ENCODE data around the gene LRRC70.
"Not testable (repeated sequence)": the region's sequence is repeated elsewhere in the genome, so short reads cannot be mapped to it uniquely, and the experiment has no call there.

The LRRC70 gene

DNA sequence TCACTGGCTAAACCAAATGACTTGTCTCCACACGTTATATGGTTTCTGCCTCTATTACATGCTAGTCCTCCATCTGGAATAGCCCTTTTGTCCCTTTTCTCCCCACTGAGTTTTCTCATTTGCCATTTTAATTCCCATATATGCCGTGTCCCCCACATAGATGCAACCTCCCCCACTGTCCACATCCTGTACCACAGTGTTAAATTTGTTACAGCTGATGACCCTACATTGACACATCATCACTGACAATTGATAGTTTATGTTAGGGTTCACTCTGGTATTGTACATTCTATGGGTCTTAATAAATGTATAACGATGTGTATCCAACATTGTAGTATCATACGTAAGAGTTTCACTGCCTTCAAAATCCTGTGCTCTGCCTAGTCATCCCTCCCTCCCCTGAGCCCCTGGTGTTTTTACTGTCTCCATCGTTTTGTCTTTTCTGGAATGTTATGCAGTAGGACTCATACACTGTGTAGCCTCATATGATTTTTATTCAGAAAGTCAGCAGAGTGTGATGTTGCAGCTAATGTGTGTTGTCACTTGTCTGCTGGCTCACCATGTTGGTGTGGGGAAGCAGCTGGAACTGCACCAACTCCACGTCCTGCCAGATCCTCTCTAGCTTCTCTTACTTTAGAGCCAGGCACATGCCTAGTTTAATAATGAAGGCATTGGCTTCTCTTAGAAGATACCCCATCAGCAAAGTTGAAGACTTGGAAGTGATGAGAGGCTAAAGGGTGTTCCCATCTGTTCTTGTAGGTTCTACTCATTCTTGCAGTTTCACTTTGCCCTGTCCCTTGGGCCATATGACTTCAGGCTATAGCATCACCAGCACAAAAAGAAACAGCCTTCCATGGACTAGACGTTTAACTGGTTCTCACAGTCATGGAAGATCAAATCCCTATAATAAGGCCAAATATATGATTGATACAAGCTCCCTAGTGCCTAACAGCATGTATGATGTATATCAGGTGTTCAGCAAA is 30.2 kb downstream of the LRRC70 start:
- no peak for DNase-seq

DNA sequence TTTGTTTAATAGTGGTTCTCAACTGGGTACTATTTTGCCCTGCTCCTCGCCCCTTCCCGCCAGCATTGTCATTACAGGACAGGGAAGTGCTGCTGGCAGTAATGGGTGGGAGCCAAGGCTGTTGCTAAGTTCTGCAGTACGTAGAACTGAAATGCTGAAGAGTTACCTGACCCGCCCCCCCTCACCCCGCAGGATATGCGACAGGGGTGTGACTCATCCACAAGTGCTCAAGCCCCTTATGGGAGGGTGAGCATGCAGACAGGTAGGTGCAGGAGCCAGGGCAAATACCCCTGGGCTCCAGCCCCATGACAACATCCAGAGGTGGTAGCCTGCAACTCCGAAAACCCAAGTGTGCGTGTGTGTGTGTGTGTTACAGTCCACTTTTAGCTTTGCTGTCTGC is 35.7 kb downstream of the LRRC70 start:
- no peak for DNase-seq

DNA sequence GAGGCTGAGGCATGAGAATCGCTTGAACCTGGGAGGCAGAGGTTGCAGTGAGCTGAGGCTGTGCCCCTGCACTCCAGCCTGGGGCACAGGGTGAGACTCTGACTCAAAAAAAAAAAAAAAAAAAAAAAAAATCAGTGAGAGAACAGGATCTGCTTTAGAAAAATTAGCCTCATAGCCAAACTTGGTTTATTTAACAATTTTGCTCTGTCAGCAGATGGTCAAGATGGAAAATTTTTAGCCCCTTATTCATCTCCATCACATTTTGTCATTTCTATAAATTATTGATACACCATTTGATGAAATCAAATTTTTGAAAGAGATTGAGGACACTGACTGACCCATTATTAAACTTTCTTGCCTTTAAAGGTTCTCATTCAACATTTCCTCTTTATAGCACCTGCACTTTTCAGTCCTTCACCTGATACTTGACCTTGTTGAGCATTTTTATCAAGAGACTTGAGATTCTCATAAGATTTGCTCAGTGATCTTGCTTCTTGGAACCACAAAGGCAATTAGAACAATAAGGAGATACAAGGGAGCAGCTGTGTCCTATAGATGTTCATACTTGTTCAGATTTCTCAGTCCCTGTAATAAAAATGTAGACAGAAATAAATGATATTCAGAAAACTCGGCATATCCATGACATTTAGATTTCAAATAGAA is 38.1 kb downstream of the LRRC70 start:
- DNase-seq: no peak

GRCh38 chr5:62617943-62618342 is 39.3 kb downstream of the LRRC70 start:
- no peak for DNase-seq

- no peak for DNase-seq
Observed at GRCh38 chr5:62620761-62621160, 42.1 kb downstream of the LRRC70 start.

- DNase-seq: no peak
Observed at GRCh38 chr5:62621280-62621679, 42.7 kb downstream of the LRRC70 start.

- no peak for DNase-seq
Observed at GRCh38 chr5:62623271-62623670, 44.7 kb downstream of the LRRC70 start.

GRCh38 chr5:62624436-62624835 is 45.8 kb downstream of the LRRC70 start:
- not testable (repeated sequence) for DNase-seq

GRCh38 chr5:62626534-62626933 is 47.9 kb downstream of the LRRC70 start:
- no peak for DNase-seq

DNA sequence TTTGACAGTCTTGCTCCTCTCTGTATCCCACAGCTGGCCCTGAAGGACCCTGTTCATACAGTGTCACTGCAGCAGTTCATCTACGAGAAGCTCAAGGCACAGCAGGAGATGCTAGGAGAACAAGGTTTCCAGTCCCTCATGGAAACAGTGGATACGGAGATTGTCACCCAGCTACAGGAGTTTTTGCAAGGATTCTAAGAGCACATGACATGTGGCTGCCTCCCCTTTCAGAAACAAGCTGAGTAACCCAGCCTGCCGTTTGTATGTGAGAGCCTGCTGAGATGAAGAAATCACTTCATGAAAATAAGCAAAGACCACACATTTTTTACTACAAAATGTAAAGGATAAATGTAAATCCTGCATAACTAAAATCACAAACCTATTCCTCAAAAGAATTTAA is 48.5 kb downstream of the LRRC70 start:
- no peak for DNase-seq

GRCh38 chr5:62627901-62628300 is 49.3 kb downstream of the LRRC70 start:
- DNase-seq: no peak

All from left hindlimb (tissue), 1 donor.